K562 (cell line): ENCODE data around the gene PLAAT5. TPM values are rescaled to one million over a fixed set of nuclear protein-coding genes. Genes with fewer than 3 reads are reported as not detected.

Experiments
- BHLHE40 ChIP-seq: IDR thresholded peaks from 2 replicates; pipeline ENCODE4 v1.6.1; 2011; ENCODE audit warnings: low read length, improper control_type of control experiment
- GABPA ChIP-seq: fragments of 200-800 bp; sonication (Bioruptor generic); conservative IDR thresholded peaks from 2 replicates; pipeline ENCODE4 v1.6.1; 2016; ENCODE audit warnings: low read depth, missing genetic modification characterization, missing compliant biosample characterization
- HDAC1 ChIP-seq, 2 experiments: fragments of 450-650 bp; IDR thresholded peaks; 2 replicates each; pipeline ENCODE4 v1.6.1; 2016 to 2017; ENCODE audit warnings: inconsistent platforms in 1 of 2, mild to moderate bottlenecking in 1 of 2, moderate library complexity in 1 of 2
- HOMEZ ChIP-seq: fragments of 250-450 bp; sonication (Bioruptor Pico); IDR thresholded peaks from 2 replicates; pipeline ENCODE4 v1.4.0; 2020; ENCODE audit warnings: mild to moderate bottlenecking, moderate library complexity
- KAT7 ChIP-seq: sonication (generic); formaldehyde crosslinking; IDR thresholded peaks from 2 replicates; pipeline ENCODE4 v1.8.0; 2022; ENCODE audit warnings: missing genetic modification reagents, mild to moderate bottlenecking, borderline replicate concordance
- L3MBTL2 ChIP-seq: fragments of 450-650 bp; IDR thresholded peaks from 2 replicates; pipeline ENCODE4 v1.6.1; 2016; ENCODE audit warnings: mild to moderate bottlenecking, moderate library complexity
- MTA2 ChIP-seq: fragments of 450-650 bp; IDR thresholded peaks from 2 replicates; pipeline ENCODE4 v1.6.1; 2016; ENCODE audit warnings: low read depth
- NFYB ChIP-seq: IDR thresholded peaks from 2 replicates; pipeline ENCODE4 v1.6.1; 2011; ENCODE audit warnings: mild to moderate bottlenecking, moderate library complexity; ENCODE audit not compliant: insufficient read length; ENCODE audit errors: extremely low read depth
- SAP30 ChIP-seq: fragments of 200-600 bp; sonication (generic); IDR thresholded peaks from 2 replicates; pipeline ENCODE4 v1.6.1; 2012; ENCODE audit warnings: borderline replicate concordance, low read depth, mild to moderate bottlenecking, moderate library complexity, low read length, control low read depth, inconsistent platforms; ENCODE audit not compliant: insufficient read depth, poor library complexity, severe bottlenecking
- SMARCA4 ChIP-seq: fragments of 450-650 bp; IDR thresholded peaks from 2 replicates; pipeline ENCODE4 v1.6.1; 2016
- SP1 ChIP-seq: sonication (generic); formaldehyde crosslinking; IDR thresholded peaks from 2 replicates; pipeline ENCODE4 v1.8.1; 2022; ENCODE audit warnings: mild to moderate bottlenecking, missing genetic modification reagents
- ZBED1 ChIP-seq: IDR thresholded peaks from 2 replicates; pipeline ENCODE4 v1.6.1; 2014
- ZNF766 ChIP-seq: fragments of 200-800 bp; sonication (Bioruptor generic); conservative IDR thresholded peaks from 2 replicates; pipeline ENCODE4 v1.6.1; 2016; ENCODE audit warnings: missing genetic modification characterization, missing compliant biosample characterization
- polyA plus RNA-seq, 8 experiments: library from polyadenylated mRNA; depleted of rRNA in 4 of 8; stranded (reverse) in 5 of 8; unstranded in 3 of 8; fragments of >200 nt; fragmentation: Nextera tagmentation in 2 of 8; fragmentation: Illumina TruSeq in 1 of 8; extraction: Ambion mirVana in 2 of 8; extraction: Trizol in 1 of 8; gene quantifications; 2 replicates each; pipeline versions ENCODE4 v1.2.1 to v1.2.3, GENCODE V29; 2011 to 2014; ENCODE audit warnings: inconsistent platforms in 1 of 8, missing spikeins in 1 of 8
- total RNA-seq, 7 experiments: library from RNA; depleted of rRNA in 6 of 7; stranded (reverse); fragments of >200 nt in 6 of 7; fragmentation: Illumina TruSeq in 2 of 7; extraction: Trizol in 2 of 7; gene quantifications; 2 replicates each; pipeline versions ENCODE4 v1.2.1 to v1.2.3, GENCODE V29; 2011 to 2021; ENCODE audit warnings: low replicate concordance in 1 of 7
- TF ChIP-seq, protein P1 (sequence below): sonication (generic); formaldehyde crosslinking; IDR thresholded peaks from 2 replicates; pipeline ENCODE4 v1.8.1; 2023; ENCODE audit warnings: mild to moderate bottlenecking, missing genetic modification reagents
- TF ChIP-seq, protein P2 (sequence below): fragments of 250-450 bp; sonication (Bioruptor Pico); IDR thresholded peaks from 2 replicates; pipeline ENCODE4 v1.4.0; 2020; ENCODE audit warnings: mild to moderate bottlenecking
- TF ChIP-seq, protein P3 (sequence below): fragments of 450-650 bp; IDR thresholded peaks from 2 replicates; pipeline ENCODE4 v1.7.1; 2018; ENCODE audit warnings: mild to moderate bottlenecking, low read depth; ENCODE audit not compliant: partially characterized antibody
- TF ChIP-seq, protein P4 (sequence below): fragments of 450-650 bp; IDR thresholded peaks from 2 replicates; pipeline ENCODE4 v1.6.1; 2017; ENCODE audit warnings: mild to moderate bottlenecking, moderate library complexity
- TF ChIP-seq, protein P5 (sequence below): sonication (generic); formaldehyde crosslinking; IDR thresholded peaks from 2 replicates; pipeline ENCODE4 v1.8.0; 2022; ENCODE audit warnings: missing genetic modification reagents, mild to moderate bottlenecking, borderline replicate concordance

PLAAT5 gene
- total and polyA plus RNA-seq, 9 of the 15 experiments (the other 6 are each of a cell fraction or from before 2014, with no cell fraction given) = not detected

DNA sequence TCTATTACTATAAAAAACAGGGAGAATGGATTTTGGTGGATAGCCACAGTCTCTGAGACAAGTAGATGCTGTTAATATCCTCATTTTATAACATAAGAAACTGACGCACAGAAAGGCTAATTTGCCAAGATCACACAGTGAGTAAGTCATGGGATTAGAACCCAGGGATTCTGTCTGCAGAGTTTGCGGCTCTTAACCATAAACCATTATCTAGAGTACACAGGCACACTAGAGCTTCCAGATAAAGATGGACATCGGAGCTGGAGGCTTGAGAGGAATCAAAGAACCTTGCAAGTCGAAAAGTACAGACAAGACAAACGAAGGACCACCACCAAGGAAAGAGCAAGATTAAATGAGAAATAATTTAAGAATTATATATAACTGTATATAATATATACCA, 26.2 kb upstream of the PLAAT5 start (continued):
- TF ChIP-seq, protein P1, sequence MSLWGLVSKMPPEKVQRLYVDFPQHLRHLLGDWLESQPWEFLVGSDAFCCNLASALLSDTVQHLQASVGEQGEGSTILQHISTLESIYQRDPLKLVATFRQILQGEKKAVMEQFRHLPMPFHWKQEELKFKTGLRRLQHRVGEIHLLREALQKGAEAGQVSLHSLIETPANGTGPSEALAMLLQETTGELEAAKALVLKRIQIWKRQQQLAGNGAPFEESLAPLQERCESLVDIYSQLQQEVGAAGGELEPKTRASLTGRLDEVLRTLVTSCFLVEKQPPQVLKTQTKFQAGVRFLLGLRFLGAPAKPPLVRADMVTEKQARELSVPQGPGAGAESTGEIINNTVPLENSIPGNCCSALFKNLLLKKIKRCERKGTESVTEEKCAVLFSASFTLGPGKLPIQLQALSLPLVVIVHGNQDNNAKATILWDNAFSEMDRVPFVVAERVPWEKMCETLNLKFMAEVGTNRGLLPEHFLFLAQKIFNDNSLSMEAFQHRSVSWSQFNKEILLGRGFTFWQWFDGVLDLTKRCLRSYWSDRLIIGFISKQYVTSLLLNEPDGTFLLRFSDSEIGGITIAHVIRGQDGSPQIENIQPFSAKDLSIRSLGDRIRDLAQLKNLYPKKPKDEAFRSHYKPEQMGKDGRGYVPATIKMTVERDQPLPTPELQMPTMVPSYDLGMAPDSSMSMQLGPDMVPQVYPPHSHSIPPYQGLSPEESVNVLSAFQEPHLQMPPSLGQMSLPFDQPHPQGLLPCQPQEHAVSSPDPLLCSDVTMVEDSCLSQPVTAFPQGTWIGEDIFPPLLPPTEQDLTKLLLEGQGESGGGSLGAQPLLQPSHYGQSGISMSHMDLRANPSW (CRISPR knock-in tag) = no peak
- TF ChIP-seq HDAC1 (IDR thresholded peaks at IDR 0.05) (peak in 1 of 2 experiments; percentile 53; a peak in 1 of 4 replicates), ZNF766 (peak; percentile 46; the same call in 1 of the 2 replicates), ZBED1 (no peak), GABPA (no peak), BHLHE40 (peak; percentile 15; the same call in 1 of the 2 replicates), MTA2 (peak; percentile 88), SP1 (CRISPR knock-in tag) (no peak), HOMEZ (no peak), NFYB (no peak), SMARCA4 (peak; percentile 97), L3MBTL2 (0 out of 2 replicates have a peak, but pooled peaks have one; percentile 14), KAT7 (CRISPR knock-in tag) (no peak), SAP30 (no peak)
- TF ChIP-seq, protein P2, sequence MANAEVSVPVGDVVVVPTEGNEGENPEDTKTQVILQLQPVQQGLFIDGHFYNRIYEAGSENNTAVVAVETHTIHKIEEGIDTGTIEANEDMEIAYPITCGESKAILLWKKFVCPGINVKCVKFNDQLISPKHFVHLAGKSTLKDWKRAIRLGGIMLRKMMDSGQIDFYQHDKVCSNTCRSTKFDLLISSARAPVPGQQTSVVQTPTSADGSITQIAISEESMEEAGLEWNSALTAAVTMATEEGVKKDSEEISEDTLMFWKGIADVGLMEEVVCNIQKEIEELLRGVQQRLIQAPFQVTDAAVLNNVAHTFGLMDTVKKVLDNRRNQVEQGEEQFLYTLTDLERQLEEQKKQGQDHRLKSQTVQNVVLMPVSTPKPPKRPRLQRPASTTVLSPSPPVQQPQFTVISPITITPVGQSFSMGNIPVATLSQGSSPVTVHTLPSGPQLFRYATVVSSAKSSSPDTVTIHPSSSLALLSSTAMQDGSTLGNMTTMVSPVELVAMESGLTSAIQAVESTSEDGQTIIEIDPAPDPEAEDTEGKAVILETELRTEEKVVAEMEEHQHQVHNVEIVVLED = no peak
- TF ChIP-seq, protein P3, sequence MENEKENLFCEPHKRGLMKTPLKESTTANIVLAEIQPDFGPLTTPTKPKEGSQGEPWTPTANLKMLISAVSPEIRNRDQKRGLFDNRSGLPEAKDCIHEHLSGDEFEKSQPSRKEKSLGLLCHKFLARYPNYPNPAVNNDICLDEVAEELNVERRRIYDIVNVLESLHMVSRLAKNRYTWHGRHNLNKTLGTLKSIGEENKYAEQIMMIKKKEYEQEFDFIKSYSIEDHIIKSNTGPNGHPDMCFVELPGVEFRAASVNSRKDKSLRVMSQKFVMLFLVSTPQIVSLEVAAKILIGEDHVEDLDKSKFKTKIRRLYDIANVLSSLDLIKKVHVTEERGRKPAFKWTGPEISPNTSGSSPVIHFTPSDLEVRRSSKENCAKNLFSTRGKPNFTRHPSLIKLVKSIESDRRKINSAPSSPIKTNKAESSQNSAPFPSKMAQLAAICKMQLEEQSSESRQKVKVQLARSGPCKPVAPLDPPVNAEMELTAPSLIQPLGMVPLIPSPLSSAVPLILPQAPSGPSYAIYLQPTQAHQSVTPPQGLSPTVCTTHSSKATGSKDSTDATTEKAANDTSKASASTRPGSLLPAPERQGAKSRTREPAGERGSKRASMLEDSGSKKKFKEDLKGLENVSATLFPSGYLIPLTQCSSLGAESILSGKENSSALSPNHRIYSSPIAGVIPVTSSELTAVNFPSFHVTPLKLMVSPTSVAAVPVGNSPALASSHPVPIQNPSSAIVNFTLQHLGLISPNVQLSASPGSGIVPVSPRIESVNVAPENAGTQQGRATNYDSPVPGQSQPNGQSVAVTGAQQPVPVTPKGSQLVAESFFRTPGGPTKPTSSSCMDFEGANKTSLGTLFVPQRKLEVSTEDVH = no peak
- TF ChIP-seq, protein P4, sequence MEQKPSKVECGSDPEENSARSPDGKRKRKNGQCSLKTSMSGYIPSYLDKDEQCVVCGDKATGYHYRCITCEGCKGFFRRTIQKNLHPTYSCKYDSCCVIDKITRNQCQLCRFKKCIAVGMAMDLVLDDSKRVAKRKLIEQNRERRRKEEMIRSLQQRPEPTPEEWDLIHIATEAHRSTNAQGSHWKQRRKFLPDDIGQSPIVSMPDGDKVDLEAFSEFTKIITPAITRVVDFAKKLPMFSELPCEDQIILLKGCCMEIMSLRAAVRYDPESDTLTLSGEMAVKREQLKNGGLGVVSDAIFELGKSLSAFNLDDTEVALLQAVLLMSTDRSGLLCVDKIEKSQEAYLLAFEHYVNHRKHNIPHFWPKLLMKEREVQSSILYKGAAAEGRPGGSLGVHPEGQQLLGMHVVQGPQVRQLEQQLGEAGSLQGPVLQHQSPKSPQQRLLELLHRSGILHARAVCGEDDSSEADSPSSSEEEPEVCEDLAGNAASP = no peak
- TF ChIP-seq, protein P5, sequence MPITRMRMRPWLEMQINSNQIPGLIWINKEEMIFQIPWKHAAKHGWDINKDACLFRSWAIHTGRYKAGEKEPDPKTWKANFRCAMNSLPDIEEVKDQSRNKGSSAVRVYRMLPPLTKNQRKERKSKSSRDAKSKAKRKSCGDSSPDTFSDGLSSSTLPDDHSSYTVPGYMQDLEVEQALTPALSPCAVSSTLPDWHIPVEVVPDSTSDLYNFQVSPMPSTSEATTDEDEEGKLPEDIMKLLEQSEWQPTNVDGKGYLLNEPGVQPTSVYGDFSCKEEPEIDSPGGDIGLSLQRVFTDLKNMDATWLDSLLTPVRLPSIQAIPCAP (CRISPR knock-in tag) = no peak
